NCI-H187 treated with DMSO at 0.1 percent for 48 hours (cell line): ENCODE data around the gene STRN4.
A peak's percentile ranks its signal among the peaks of the same experiment; 100 is the strongest.

Source experiments
- DNase-seq: peaks from one replicate; lab custom pipeline; 2025; lab: John Stamatoyannopoulos, UW

STRN4 gene

DNA sequence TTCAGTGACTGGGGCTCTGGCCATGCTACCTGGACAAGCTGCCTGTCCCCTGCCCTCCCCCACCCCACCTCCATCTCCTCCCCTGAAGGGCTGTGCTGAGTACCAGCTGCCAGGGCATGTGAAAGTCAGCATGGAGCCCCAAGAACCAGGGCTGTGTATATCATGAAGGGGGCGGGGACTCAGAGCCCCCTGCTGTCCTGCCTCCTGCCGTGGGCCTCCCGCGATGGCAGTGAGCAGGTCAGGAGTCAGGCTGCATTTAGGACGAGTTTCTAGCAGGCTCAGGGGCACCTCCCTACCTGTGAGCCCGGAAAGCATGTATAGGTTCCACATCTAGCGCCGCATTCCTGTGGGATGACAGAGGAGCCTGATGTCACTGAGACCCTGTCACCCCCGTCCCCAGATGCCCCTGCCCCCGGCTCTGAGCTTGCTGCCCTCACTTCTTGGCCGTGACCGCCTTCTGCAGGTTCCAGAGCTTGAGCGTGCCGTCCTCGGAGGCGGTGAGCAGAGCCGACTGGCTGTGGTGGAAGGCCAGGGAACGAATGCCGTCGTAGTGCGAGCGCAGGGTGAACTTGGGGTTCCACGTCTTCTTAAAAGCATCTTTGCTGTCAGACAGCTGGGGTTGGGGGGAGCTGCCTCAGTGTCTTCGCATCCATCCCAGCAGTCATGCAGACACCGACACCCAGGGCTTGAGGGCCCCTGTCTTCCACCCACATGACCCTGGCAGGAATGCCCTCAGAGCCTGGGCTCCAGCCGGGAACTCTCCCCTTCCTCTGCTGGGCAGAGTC, 21.0 kb downstream of the STRN4 start:
- no peak for DNase-seq

DNA sequence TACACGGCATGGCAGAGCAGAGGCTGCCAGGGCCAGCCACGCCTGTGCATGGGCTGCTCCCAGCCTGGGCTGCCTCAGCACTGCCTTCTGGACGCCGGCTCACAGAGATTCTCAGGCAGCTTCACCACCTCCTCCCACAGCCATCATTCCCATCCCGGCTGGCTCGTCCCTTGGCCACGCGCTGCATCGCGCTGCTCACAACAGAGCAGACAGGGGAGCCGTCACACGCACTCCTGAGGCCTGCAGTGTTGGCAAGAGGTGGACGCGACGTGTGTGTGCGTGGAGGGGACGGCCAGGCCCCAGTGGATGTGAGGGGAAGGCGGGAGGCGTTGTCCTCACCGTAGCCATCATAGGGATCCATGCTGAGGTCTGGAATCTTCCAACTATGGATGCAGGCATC, 21.8 kb downstream of the STRN4 start:
- no peak for DNase-seq

- no peak for DNase-seq
Observed at GRCh38 chr19:46723471-46723870, 22.8 kb downstream of the STRN4 start.

DNA sequence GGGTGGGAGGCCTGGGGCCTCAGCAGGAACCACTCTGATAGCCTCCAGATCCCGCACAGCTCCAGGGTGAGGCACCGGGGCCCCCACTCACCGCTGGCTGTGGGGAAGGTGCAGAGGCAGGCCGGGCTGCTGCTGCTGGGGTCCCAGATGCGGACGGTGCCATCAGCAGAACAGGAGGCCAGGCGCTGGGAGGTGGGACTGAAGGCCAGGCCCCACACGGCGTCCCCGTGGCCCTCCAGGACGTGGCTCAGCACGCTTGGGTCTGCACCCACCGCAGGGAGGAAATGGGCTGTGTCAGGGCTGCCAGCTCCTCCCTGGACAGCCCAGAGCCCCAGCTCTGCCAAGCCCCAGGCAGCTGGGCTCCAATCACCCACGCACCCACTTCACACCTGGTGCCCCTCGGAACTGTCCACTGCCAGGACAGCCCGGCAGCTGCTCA, 23.2 kb downstream of the STRN4 start:
- DNase-seq = no peak

DNA sequence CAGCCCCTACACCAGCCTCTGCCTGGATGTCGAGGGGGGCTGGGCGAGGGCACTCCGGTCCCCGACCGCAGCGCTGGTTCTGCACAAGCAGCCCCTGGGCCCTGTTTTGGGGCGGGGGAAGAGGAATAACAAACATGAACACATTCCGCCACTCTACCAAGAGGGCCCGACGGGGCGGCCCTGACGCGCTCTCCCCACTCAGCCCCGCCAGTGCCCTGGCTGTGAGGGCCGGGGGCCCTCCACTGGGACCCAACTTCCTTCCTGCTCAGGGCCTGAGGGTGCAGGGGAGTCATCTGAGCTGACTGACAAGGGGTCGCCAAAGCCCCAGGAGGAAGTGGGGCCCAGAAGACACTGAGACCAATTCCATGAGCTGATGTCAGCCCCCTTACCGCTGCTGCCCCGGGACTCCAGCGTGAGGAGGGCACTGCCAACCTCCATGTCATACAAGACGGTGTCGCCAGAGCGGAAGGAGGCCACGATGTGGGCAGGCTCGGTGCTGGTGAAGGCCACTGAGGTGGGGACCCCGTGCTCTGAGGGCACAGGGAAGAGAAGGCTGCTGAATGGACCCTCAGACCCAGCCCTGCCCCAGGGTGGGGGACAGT, 23.7 kb downstream of the STRN4 start:
- no peak for DNase-seq

DNA sequence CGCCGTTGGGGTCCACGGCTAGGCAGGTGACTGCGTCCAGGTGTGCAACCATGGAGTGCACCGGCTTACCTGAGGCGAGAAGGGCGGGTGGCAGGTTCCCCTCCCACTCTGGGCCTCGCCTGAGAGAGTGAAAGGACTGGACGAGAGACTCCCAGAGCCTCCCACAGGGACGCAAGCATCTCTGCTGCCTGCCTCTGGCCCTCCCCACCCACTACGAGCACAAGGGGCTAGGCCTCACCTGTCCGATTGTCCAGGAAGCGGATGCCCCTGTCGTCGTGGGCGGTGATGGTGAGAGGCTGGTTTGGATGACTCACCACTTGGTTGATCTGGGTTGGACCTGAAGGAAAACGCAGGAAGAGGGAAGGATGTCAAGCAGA, 24.3 kb downstream of the STRN4 start:
- no peak for DNase-seq

DNA sequence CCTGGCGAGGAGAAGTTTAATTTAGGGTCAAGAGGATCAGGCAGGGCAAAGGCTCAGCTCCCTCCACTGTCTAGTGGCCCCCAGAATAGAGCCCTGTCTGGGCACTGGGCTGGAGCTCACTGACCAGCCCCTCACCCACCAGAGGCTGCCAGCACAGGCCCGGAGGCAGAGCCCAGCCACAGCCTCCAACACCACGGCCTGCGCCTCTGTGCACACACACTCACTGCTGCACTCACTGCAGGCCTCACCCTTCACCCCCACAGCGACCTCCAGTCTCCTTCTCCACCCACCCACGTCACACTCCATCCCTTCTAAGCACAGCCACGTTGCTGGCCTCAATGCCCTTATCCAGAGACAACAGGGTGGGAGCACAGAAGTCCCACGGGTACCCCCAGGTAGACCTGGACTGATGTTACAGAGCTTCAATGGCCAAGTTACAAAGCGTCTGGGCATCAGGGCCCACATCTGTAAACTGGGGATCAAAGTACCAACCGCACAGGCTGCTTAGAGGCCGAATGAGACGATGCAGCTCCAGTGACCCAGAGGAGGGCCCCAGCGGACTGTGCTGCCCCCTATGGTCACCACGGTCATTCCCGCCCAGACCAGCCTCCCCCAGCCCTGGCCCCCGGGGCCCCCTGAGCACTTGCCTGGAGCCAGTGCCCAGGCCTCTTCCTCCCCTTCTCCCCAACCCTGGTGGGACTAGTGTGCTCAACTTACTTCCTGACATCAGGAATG, 24.8 kb downstream of the STRN4 start:
- DNase-seq = no peak

GRCh38 chr19:46720503-46721239, 25.6 kb downstream of the STRN4 start:
- DNase-seq = no peak

GRCh38 chr19:46719629-46720502, 26.4 kb downstream of the STRN4 start:
- no peak for DNase-seq

DNA sequence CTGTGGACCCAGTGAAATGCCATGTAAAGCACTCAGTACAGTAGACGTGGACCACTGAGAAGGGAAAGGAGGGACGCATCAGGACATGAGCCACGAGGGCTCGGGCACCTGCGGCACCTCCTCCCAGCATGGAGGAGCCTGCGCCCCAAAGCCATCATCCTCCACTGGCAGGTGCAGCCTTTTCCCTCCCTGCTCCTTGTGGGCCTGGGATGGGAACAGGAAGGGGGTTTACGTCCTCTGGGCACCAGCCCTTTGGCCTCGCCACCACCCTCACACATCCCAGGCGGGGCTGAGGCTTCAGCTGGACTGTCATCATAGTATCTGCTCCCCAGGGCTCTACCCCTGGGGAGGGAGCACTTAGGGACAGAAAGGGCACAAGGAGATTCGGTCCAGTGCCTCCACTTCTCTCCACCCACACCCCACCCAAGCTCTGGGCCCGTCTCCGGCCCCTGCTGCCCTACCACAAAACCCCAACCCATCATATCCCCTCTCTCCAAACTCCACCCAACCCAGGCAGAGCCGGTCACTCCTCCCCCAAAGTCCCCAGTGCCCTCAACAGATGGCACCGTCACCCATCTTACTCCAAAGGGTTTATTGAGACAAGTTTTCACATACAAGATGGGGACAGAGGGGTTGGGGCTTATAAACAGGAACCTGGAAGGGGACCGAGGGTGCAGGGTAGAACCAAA, 27.2 kb downstream of the STRN4 start:
- DNase-seq = no peak

GRCh38 chr19:46718157-46718933, 27.9 kb downstream of the STRN4 start:
- DNase-seq = no peak

DNA sequence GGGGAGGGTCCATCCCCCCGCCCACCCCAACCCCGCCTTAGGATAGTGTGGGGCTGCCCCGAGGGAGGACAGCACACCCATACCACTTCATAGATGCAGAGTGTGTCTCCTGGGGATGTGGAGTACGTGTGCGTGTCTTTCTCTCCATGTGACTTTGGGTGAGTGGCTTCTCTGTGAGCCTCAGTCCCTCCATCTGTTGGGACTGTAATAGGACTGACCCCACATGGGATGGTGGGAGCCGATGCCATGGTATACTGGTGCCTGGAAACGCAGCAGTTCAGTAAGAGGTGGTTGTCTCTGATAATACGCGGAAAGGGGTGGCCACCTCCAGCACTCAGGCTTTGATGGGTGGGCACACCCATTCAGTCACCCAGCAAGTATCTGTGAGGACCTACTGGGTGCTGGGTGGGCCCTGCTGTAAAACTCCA, 28.5 kb downstream of the STRN4 start:
- DNase-seq = no peak

GRCh38 chr19:46717034-46717715, 29.1 kb downstream of the STRN4 start, which contains the start of gene PRKD2:
Gene PRKD2, minus strand, starts transcription at chr19:46717114. Its CDS starts 744 bp downstream, at chr19:46716370.
- no peak for DNase-seq

- no peak for DNase-seq
Observed at GRCh38 chr19:46716672-46717033, 29.6 kb downstream of the STRN4 start.

DNA sequence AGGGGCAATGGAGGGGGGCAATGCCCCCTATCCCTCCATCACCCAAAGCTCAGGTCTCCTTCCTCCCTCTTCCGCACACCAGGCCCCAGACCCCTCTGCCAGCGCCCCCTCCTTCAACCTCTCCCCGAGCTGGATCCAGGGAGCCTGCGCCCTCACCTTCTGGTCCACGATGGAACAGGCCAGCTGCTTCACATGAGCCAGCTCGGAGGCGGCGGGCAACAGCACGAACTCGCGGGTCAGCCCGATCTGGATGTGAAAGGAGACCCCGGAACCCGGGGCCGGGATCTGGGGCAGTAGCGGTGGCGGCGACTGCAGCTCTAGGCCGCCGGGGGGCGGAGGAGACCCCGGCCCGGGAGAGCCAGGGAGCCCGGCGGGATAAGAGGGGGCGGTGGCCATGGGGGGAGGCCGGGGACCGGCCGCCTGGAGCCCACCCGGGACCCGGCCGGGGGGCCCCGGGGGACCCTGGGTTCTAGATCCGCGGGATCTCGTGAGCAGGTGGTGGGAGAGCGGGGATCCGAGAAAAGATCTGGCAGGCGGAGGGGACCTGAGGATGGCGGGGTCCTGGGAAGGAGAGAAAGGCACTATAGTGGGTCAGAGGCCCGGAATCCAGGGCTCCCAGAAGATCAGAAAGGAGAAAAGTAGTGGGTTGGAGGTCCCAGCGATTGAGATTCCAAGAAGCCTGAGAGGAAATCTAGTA, 30.1 kb downstream of the STRN4 start:
- DNase-seq = no peak

- DNase-seq = no peak
Observed at GRCh38 chr19:46715620-46715974, 30.7 kb downstream of the STRN4 start.

DNA sequence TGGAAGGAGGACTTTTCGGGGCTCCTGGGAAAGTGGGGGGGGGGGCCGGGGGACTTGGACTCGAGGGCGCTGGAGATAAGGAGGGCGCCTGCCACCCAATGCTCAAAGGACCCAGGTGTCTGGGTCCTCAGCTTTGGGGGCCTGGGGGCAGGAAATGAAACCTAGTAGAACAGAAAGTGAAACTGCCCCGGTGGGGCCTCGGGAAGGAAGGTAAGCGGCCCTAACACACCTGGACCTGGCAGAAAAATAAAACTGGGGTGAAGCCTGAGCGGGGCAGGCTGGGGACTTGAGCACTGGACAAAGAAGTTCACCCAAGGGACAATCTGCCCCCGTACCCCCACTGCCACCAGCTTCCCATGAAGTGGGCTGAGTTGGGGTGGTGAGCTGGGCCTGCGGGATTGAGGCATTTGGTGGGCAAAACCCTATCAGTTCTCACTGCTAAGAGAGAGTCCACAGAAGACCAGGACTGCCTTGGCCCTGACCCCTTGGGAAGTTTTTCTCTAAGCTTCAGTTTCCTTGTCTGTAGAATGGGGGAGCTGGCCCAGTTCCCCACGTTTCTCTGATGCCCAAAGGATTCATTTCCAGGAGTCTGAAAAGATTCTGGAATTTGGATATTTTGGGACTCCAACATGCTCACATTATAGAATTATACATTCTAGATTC, 31.7 kb downstream of the STRN4 start:
- DNase-seq = no peak

GRCh38 chr19:46713781-46714443, 32.3 kb downstream of the STRN4 start:
- DNase-seq = peak; percentile 41
